GM10248 (cell line): ENCODE results near the gene P3H1.
A peak's percentile ranks its signal among the peaks of the same experiment; 100 is the strongest.

ENCODE experiments used
- CTCF ChIA-PET: fragments of 300-600 bp; sonication (Branson Sonifier 250); formaldehyde crosslinking; extraction: SDS; loops from one replicate; lab custom pipeline; 2021; ENCODE audit warnings: antibody characterized with exemption; lab: Yijun Ruan, JAX
- POLR2A ChIA-PET: fragments of 350-650 bp; sonication (Branson Sonifier 250); formaldehyde crosslinking; extraction: SDS; loops from one replicate; lab custom pipeline; 2020; ENCODE audit warnings: antibody characterized with exemption; lab: Yijun Ruan, JAX
- DNase-seq: peaks from one replicate; pipeline ENCODE4 v3.0.0; 2012; ENCODE audit errors: extremely low spot score
- CTCF ChIP-seq: IDR thresholded peaks from 2 replicates; pipeline ENCODE4 v1.5.1; 2012; ENCODE audit warnings: mild to moderate bottlenecking, low read depth; ENCODE audit errors: extremely low read depth, missing control alignments, control extremely low read depth

P3H1 gene

GRCh38 chr1:42748461-42749410 lies 18.1 kb downstream of the P3H1 start:
- ChIA-PET CTCF (interaction anchor here (0.8 to 4.7 kb wide), 9 partner anchors 10 to 404 kb away, joined by 3 to 35 read pairs (median 3); partner anchors contain the start of genes TMEM269 and ZNF691), POLR2A (no interaction called here)
- no peak for TF ChIP-seq CTCF
- DNase-seq: no peak

- CTCF ChIA-PET: interaction anchor here (0.8 to 4.7 kb wide), 4 partner anchors 11 to 404 kb away, joined by 3 to 35 read pairs (median 6); partner anchors contain the start of genes C1orf50 and P3H1
- POLR2A ChIA-PET: no interaction called here
- TF ChIP-seq CTCF: no peak
- no peak for DNase-seq
Measured at GRCh38 chr1:42748021-42748420, 18.8 kb downstream of the P3H1 start.

GRCh38 chr1:42747125-42747524 lies 19.7 kb downstream of the P3H1 start:
- peak; percentile 59 for TF ChIP-seq CTCF
- peak; percentile 65 for DNase-seq
- POLR2A ChIA-PET: no interaction called here
- CTCF ChIA-PET: interaction anchor here (0.8 to 4.7 kb wide), 9 partner anchors 9 to 403 kb away, joined by 3 to 35 read pairs (median 5); partner anchors contain the start of genes C1orf50 and P3H1

- ChIA-PET CTCF (interaction anchor here (0.8 to 4.7 kb wide), 7 partner anchors 9 to 402 kb away, joined by 3 to 35 read pairs (median 5); partner anchors contain the start of genes C1orf50 and P3H1), POLR2A (interaction anchor here (0.5 kb wide), 1 partner anchor 995 kb away, joined by 9 read pairs; no protein-coding TSS in a partner anchor)
- DNase-seq: no peak
- TF ChIP-seq CTCF: no peak
Measured at GRCh38 chr1:42746436-42747105, 20.3 kb downstream of the P3H1 start.

GRCh38 chr1:42745851-42746250 lies 21.0 kb downstream of the P3H1 start:
- no peak for TF ChIP-seq CTCF
- ChIA-PET POLR2A (interaction anchor here (0.5 to 1.0 kb wide), 3 partner anchors 9 to 994 kb away, joined by 3 to 9 read pairs (median 5); partner anchors contain the start of gene YBX1), CTCF (interaction anchor here (0.8 to 4.7 kb wide), 4 partner anchors 13 to 402 kb away, joined by 3 to 35 read pairs (median 9); no protein-coding TSS in a partner anchor)
- DNase-seq: no peak

GRCh38 chr1:42744148-42744413 lies 22.7 kb downstream of the P3H1 start:
- CTCF ChIA-PET: interaction anchor here (1.1 to 2.0 kb wide), 4 partner anchors 13 to 166 kb away, joined by 3 to 9 read pairs (median 4); no protein-coding TSS in a partner anchor
- POLR2A ChIA-PET: no interaction called here

More at GRCh38 chr1:42744148-42744413, 22.7 kb downstream of the P3H1 start:
- DNase-seq: no peak
- TF ChIP-seq CTCF: no peak
